ENCODE data around the gene RPS10.
"Not testable (repeated sequence)": the region's sequence is repeated elsewhere in the genome, so short reads cannot be mapped to it uniquely, and the experiment has no call there.

RPS10 gene

GRCh38 chr6:34392497-34393190 is 33.2 kb downstream of the RPS10 start, which contains the start of gene NUDT3:
TSS of gene NUDT3 (minus strand) at chr6:34392669. CDS start at chr6:34392362, 307 bp downstream.
- DNase-seq (ENCODE audit: low read depth in 2 of 2) = peak; percentile 90 to 94

GRCh38 chr6:34391786-34392496 is 33.9 kb downstream of the RPS10 start:
- DNase-seq (ENCODE audit: low read depth in 2 of 2) = peak; percentile 29 to 46

DNA sequence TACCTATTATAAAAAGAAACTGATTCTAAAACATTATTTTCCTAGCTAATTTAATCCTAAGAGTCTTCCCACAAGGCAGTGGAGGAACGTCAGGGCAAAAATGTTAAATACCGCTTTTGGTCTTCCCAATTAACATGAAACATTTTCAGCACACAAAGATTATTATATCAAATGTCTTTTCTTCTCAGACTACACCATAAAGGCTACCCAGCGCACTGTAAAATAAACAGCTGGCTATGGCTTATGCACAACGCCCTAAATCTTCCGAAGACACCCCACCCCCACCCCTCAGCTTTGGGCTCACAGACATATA is 34.4 kb downstream of the RPS10 start:
- DNase-seq (ENCODE audit: low read depth in 2 of 2) = no peak

- DNase-seq (ENCODE audit: low read depth in 2 of 2) = no peak
Measured at GRCh38 chr6:34390531-34391472, 35.1 kb downstream of the RPS10 start.

GRCh38 chr6:34389034-34389433 is 36.8 kb downstream of the RPS10 start:
- no peak for DNase-seq (ENCODE audit: low read depth in 2 of 2)

- DNase-seq (ENCODE audit: low read depth in 2 of 2) = no peak
Measured at GRCh38 chr6:34388421-34388820, 37.4 kb downstream of the RPS10 start.

- no peak for DNase-seq (ENCODE audit: low read depth in 2 of 2)
Measured at GRCh38 chr6:34386316-34387137, 39.3 kb downstream of the RPS10 start.

DNA sequence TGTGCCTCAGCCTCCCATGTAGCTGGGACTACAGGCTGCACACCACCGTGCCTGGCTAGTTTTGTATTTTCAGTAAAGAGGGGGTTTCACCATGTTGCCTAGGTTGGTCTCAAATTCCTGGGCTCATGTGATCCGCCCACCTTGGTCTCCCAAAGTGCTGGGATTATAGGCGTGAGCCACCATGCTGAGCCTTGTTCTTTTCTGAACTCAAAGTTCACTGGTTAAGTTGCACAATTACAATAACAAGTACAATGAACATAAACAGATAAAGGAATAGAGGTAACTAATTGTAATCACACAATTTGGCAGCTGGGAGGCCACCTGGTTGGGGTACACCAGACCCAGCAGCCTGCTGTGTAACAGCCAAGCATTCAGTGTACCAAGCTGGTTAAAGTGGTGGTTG is 40.1 kb downstream of the RPS10 start:
- no peak for DNase-seq (ENCODE audit: low read depth in 2 of 2)

DNA sequence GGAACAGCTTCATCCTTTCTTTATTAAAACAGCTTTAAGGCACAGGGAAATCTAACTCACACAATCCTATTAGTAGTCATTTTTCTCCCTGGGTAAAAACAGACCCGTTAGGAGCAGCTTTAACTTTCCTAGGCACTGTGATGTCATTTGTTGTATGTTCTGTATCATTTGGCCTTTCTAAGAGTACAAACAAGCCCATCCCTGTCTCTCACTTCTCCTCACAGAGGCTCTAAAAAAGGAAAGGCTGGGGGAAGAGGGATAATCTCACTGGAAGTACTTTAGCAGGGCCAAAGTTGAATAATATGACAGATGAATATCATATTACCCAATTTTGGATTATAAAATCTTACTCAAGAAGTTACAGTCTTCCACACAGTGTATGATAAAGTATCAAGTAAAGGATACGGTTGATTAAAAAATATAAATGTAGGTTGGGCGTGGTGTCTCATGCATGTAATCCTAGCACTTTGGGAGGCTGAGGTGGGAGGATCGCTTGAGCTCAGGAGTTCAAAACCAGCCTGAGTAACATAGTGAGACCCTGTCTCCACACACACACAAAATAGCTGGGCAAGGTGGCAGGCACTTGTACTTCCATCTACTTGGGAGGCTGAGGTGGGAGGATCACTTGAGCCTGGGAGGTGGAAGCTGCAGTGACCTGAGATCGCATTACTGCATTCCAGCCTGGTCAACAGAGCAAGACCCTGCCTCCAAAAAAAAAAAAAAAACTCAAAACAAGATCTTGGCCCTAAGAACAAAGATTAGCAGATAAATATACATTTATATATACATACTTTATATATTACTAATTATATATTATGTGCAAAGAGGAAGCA is 41.3 kb downstream of the RPS10 start:
- DNase-seq (ENCODE audit: low read depth in 2 of 2) = no peak

- no peak for DNase-seq (ENCODE audit: low read depth in 2 of 2)
Measured at GRCh38 chr6:34383656-34384320, 42.1 kb downstream of the RPS10 start.

DNA sequence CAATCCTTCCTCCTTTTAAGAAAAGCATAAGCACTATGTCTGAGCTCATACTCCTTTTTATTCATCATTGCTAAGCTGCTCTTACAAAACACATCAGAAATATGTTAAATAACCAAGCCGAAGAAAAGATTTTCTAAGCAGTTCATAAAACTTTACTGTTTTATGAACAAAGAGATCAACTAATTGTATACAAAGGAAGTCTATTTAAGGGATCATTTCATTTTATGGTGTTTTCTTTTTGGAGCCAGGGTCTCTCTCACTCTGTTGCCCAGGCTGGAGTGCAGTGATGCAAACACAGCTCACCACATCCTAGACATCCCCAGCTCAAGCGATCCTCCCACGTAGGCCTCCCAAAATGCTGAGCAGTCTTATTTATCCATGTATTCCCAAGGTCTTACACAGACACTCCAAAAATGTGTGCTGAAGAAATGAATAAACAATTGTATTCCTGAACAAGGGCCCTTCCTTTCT is 42.7 kb downstream of the RPS10 start:
- no peak for DNase-seq (ENCODE audit: low read depth in 2 of 2)

- no peak for DNase-seq (ENCODE audit: low read depth in 2 of 2)
Measured at GRCh38 chr6:34381081-34381480, 44.8 kb downstream of the RPS10 start.

- no peak for DNase-seq (ENCODE audit: low read depth in 2 of 2)
Measured at GRCh38 chr6:34378470-34378869, 47.4 kb downstream of the RPS10 start.

DNA sequence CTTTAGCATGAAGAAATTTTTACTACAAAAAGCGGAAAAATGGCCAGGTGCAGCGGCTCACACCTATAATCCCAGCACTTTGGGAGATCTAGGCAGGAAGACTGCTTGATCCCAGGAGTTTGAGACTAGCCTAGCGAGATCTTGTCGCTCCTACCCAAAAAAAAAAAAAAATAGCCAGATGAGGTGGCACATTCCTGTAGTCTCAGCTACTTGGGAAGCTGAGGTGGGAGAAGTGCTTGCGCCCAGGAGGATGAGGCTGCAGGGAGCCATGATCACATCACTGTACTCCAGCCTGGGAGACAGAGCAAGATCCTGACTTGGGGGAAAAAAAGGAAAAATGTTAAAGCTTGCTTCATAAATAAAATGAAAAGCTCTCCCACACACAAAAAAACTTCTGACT is 47.9 kb downstream of the RPS10 start:
- no peak for DNase-seq (ENCODE audit: low read depth in 2 of 2)

- DNase-seq (ENCODE audit: low read depth in 2 of 2) = not testable (repeated sequence)
Measured at GRCh38 chr6:34377571-34377970, 48.3 kb downstream of the RPS10 start.

DNA sequence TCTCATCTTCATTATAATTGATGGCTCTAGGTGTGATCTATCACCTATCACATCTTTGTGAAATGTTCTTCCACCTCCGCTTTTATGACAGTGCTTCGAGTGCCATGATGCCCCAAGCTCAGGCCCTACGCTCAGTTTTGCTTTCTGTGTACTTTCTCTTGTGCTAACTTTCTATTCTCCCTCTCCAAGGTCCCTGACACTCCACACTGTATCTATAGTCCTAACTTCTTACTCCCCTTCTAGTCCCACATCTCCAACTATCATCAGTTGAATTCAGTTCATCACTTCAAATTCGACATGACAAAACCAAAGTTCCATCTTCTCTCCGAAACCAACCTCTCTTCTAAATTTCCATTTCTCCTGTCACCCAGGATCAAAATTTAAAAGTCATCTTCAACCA is 50.0 kb downstream of the RPS10 start:
- no peak for DNase-seq (ENCODE audit: low read depth in 2 of 2)

DNA sequence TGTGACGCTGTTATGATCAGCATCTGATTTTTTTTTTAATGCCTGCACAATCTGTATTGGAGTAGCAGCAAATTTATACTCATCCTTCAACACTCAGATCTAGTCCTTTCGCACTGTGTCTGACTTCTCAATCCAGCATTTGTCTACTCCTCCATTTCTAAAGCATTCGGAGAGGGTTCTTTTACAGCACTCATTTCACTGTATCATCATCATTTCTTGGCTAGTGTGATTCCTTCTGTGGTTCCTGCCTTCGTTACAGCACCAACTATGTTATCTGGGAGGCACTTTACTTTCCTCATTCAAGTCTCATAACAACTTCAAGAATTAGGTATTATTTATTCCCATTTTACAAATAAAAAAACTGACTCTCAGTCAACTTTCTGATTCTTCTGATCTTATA is 51.4 kb downstream of the RPS10 start:
- no peak for DNase-seq (ENCODE audit: low read depth in 2 of 2)

GRCh38 chr6:34374069-34374468 is 51.8 kb downstream of the RPS10 start:
- DNase-seq (ENCODE audit: low read depth in 2 of 2) = no peak

- DNase-seq (ENCODE audit: low read depth in 2 of 2) = no peak
Measured at GRCh38 chr6:34373511-34373910, 52.4 kb downstream of the RPS10 start.

GRCh38 chr6:34371865-34372264 is 54.0 kb downstream of the RPS10 start:
- not testable (repeated sequence) for DNase-seq (ENCODE audit: low read depth in 2 of 2)

Data from stimulated activated CD8-positive, alpha-beta memory T cell treated with anti-CD3 and anti-CD28 coated beads, Interleukin-7, amount 100 ng/mL, for 4 hours (primary cell).